GM12872 (cell line): Measurements from ENCODE around the gene NR1D2.

ENCODE experiments used
- TF ChIP-seq, protein P1 (sequence below): IDR thresholded peaks from 3 replicates; pipeline ENCODE4 v1.5.1; 2011; ENCODE audit warnings: low read depth, mild to moderate bottlenecking, low read length, moderate library complexity; ENCODE audit not compliant: insufficient read depth

The NR1D2 gene

DNA sequence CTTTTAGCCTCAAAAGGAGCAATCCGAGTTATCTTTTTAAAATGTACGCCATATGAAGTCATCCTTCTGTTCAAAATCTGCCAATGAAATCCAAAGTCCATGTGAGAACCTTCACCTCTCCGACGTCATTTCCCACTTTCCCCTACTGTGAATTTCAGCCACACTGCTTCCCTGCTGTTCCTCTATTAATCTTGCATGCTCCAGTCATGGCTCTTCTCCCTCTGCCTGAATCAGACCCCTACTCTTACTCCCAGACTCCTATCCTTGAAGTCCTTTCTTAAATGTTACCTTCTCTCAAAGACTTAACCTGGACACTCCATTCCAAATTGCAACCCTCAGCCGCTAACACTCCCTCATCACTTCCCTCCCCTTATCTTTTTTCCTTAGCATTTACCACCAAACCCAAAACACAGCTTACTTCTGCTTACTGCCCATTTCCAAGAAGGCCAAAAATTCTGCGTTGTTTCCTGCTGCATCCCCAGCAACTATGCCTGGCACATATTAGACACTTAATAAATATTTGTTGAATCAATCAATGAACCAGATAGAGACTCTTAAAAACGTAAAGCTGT lies 29.5 kb upstream of the NR1D2 start:
- TF ChIP-seq, protein P1, sequence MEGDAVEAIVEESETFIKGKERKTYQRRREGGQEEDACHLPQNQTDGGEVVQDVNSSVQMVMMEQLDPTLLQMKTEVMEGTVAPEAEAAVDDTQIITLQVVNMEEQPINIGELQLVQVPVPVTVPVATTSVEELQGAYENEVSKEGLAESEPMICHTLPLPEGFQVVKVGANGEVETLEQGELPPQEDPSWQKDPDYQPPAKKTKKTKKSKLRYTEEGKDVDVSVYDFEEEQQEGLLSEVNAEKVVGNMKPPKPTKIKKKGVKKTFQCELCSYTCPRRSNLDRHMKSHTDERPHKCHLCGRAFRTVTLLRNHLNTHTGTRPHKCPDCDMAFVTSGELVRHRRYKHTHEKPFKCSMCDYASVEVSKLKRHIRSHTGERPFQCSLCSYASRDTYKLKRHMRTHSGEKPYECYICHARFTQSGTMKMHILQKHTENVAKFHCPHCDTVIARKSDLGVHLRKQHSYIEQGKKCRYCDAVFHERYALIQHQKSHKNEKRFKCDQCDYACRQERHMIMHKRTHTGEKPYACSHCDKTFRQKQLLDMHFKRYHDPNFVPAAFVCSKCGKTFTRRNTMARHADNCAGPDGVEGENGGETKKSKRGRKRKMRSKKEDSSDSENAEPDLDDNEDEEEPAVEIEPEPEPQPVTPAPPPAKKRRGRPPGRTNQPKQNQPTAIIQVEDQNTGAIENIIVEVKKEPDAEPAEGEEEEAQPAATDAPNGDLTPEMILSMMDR, result no peak

DNA sequence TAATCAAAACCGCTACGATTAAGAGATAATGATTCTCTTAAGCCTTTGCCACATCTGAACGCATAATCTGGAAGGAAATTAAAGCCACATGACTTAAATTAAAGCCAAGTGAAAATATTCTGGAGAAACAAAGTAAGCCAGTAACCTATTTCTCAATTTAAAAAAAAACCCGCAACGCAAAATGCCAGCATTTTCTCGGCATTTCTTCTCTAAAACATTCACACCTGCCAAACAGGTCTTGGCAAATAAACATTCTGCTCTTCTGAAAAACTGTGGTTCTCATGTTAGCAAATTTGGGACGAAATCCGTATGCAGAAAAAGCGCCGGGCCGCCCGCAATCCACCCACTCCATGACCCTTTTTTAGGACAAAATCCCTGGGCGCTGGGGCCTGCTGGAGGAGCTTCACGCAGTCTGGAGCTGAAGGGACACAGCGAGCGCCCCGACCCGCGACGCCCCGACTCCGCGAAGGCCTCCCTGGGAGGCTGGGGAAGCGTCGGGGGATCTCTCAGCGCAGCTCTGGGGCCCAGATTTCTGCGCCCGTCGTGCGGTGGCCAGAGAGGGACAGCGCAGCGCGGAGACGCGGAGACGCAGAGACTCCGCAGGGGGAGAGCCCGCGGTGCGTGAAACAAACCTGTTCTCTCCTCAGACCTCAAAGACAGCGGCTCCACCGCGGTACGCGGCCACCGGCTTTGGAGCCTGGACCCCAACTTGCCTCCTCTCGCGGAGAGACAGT lies 28.8 kb upstream of the NR1D2 start:
- TF ChIP-seq, protein P1, result no peak

DNA sequence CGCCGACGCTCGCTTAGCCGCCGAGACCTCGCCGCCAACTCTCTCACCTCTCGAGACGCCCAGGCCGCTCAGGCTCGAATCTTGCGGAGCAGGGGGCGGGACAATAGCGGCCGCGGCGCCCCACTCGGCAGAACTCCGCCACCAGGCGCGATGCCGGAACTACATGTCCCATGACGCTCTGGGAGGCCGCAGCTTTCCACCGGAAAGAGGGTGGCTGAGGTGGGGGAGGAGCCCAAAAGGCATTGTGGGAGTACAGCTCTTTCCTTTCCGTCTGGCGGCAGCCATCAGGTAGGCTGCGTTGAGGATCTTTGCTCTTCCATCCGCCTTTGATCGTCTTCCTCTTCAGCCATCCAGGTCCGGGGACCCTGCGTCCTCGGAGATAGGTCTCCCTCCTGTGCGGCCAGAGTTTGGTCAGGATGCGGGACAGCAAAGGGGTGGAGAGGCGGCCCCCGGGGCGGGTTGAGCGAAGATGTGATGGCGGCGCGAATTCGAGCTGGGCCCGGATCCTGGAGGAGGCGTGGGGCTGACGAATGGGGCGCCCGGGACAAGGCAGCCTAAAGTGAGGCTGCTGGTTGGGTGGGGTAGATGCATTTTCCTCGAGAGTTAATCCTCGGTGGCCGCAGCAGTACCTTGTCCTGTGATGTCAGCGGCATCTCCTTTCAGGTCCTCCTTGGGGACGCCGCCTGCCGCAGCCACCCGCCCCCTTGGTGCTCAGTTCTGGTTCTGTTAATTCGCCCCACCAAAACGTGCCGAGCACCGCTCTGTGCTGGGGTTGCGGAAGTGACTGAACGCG lies 28.0 kb upstream of the NR1D2 start, which contains the start of the genes NKIRAS1 and RPL15:
Gene NKIRAS1, minus strand, starts transcription at position 105 of the 793 bp plus-strand sequence. CDS start 6,086 bp downstream, outside the sequence.
Gene RPL15, plus strand, starts transcription at position 247 of the 793 bp plus-strand sequence. CDS start 728 bp downstream, outside the sequence.
- TF ChIP-seq, protein P1, result 0 out of 3 replicates have a peak, but pooled peaks have one; percentile 12

DNA sequence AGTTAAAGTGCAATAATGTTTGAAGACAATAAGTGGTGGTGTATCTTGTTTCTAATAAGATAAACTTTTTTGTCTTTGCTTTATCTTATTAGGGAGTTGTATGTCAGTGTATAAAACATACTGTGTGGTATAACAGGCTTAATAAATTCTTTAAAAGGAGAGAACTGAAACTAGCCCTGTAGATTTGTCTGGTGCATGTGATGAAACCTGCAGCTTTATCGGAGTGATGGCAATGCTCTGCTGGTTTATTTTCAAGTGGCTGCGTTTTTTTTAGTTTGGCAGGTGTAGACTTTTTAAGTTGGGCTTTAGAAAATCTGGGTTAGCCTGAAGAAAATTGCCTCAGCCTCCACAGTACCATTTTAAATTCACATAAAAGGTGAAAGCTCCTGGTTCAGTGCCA lies 25.5 kb upstream of the NR1D2 start:
- TF ChIP-seq, protein P1, result no peak

DNA sequence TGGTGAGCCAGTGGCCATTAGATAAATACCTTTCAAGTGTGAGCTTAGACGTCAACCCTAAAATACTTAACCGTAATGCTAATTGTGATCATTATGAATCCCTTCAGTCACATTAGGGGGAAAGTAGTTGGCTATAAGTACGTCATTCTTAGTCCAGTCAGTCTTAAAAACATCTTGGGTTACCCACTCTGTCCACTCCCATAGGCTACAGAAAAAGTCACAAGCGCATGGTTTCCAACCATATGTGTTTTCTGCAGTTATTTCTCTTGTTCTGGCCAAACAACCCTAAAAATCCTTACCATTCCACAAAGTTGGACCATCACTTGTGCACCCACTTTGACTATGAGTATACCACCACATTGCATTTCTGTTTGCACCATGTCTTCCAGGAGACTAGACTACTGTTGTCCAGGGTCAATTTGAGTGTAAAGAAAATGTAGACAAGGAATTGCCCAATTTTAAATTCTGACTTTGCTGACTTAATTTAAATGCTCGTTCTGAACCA lies 24.9 kb upstream of the NR1D2 start:
- TF ChIP-seq, protein P1, result no peak

DNA sequence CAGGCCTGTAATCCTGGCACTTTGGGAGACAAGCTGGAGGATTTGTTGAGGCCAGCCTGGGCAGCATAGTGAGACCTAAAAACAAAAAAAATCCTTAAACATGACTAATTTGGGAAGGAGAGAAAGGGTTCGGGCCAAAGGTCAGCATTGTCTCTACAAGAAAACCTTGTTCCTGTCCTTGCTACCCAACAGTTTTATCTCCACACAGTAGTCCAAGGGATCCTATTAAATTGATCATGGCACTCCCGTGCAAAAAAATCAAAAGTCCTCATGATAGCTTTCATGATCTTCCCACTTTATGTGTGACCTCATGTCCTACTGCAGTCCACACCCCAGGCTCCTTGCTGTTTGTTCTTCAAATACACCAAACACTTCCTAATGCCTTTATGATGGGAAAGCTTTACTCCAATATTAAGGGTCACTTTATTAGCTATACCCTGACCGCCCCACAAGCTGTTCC lies 24.0 kb upstream of the NR1D2 start:
- TF ChIP-seq, protein P1, result no peak

DNA sequence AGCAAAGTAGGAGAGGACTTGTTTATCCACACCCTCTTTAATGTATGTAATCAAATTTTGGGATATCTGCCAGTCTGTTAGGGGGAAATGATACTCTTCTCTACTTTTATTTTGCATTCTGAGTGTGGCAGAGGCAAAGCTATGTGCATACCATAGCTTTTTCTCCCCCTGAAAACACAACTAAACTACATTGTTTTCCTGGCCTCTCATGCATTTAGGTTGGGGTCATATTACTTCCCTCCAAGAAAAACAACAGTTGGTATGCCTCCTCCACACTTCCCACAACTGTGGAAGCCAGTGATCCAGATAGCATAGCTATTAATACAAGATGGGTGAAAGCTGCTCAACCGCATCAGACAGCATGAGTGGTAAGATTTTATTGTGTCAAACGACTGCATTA lies 21.3 kb upstream of the NR1D2 start:
- TF ChIP-seq, protein P1, result no peak
